GM23338 (cell line): Measurements from ENCODE around the gene RASL11B. TPM values are rescaled to one million over a fixed set of nuclear protein-coding genes. Genes with fewer than 3 reads are reported as not detected.

Source experiments
- ATAC-seq: fragments of 200-7000 bp; cut with Tn5 transposase; 3 replicates; pipeline ENCODE4 v1.9.1; 2020
- DNase-seq: peaks from one replicate; pipeline ENCODE4 v3.0.0-alpha.2; 2015; ENCODE audit warnings: low spot score
- H2AFZ ChIP-seq: fragments of 200-600 bp; sonication (generic); 2 replicates; pipeline ENCODE4 v1.8.0; 2016; ENCODE audit warnings: antibody characterized with exemption, mild to moderate bottlenecking, moderate library complexity
- H3F3A ChIP-seq: fragments of 200-600 bp; sonication (generic); replicated peaks from 2 replicates; pipeline ENCODE4 v1.8.0; 2017; ENCODE audit warnings: antibody characterized with exemption, mixed run types, low read depth
- H3K27ac ChIP-seq: fragments of 200-600 bp; sonication (generic); 2 replicates; pipeline ENCODE4 v1.6.1; 2016; ENCODE audit warnings: low read depth
- H3K27me3 ChIP-seq: fragments of 200-600 bp; sonication (generic); 2 replicates; pipeline ENCODE4 v1.8.0; 2016; ENCODE audit warnings: mild to moderate bottlenecking, mixed run types, moderate library complexity; ENCODE audit not compliant: insufficient read depth
- H3K36me3 ChIP-seq: fragments of 200-600 bp; sonication (generic); 2 replicates; pipeline ENCODE4 v1.8.0; 2016; ENCODE audit warnings: mild to moderate bottlenecking; ENCODE audit not compliant: insufficient read depth
- H3K4me1 ChIP-seq: fragments of 200-600 bp; sonication (generic); 2 replicates; pipeline ENCODE4 v1.8.0; 2016; ENCODE audit warnings: mild to moderate bottlenecking, moderate library complexity; ENCODE audit not compliant: insufficient read depth
- H3K4me2 ChIP-seq: fragments of 200-600 bp; sonication (generic); 2 replicates; pipeline ENCODE4 v1.7.1; 2017; ENCODE audit warnings: mixed run types
- H3K4me3 ChIP-seq: fragments of 200-600 bp; sonication (generic); 2 replicates; pipeline ENCODE4 v1.6.1; 2016; ENCODE audit warnings: mixed run types
- H3K79me2 ChIP-seq: fragments of 200-600 bp; sonication (generic); replicated peaks from 2 replicates; pipeline ENCODE4 v1.8.0; 2017; ENCODE audit warnings: mild to moderate bottlenecking; ENCODE audit not compliant: insufficient read depth
- H3K9me2 ChIP-seq: fragments of 200-600 bp; sonication (generic); 2 replicates; pipeline ENCODE4 v1.8.0; 2017; ENCODE audit not compliant: insufficient read depth
- H4K20me1 ChIP-seq: fragments of 200-600 bp; sonication (generic); replicated peaks from 2 replicates; pipeline ENCODE4 v1.8.0; 2017; ENCODE audit warnings: mild to moderate bottlenecking; ENCODE audit not compliant: insufficient read depth
- H3K27ac Mint-ChIP-seq: 2 replicates; pipeline ENCODE4 v1.8.0; 2020; ENCODE audit warnings: inconsistent platforms, mild to moderate bottlenecking, moderate library complexity, mixed read lengths
- H3K27me3 Mint-ChIP-seq: 3 replicates; pipeline ENCODE4 v1.8.0; 2022; ENCODE audit warnings: low read depth, mild to moderate bottlenecking, moderate library complexity, mixed read lengths, inconsistent platforms; ENCODE audit not compliant: insufficient read depth, poor library complexity
- H3K36me3 Mint-ChIP-seq: 3 replicates; pipeline ENCODE4 v1.8.0; 2021; ENCODE audit warnings: low read depth, mild to moderate bottlenecking, inconsistent platforms, moderate library complexity, mixed read lengths
- H3K4me1 Mint-ChIP-seq: 3 replicates; pipeline ENCODE4 v1.8.0; 2020; ENCODE audit warnings: mild to moderate bottlenecking, inconsistent platforms, mixed read lengths
- H3K4me3 Mint-ChIP-seq: 3 replicates; pipeline ENCODE4 v1.8.0; 2021; ENCODE audit warnings: moderate library complexity, mild to moderate bottlenecking, inconsistent platforms, mixed read lengths
- H3K9me3 Mint-ChIP-seq: 3 replicates; pipeline ENCODE4 v1.8.0; 2020; ENCODE audit warnings: moderate library complexity, mild to moderate bottlenecking, inconsistent platforms, mixed read lengths
- CREB1 ChIP-seq: fragments of 250-450 bp; sonication (Bioruptor Pico); IDR thresholded peaks from 2 replicates; pipeline ENCODE4 v1.5.0; 2020; ENCODE audit warnings: low read depth, mild to moderate bottlenecking, moderate library complexity
- ETS1 ChIP-seq: IDR thresholded peaks from 2 replicates; pipeline ENCODE4 v1.6.1; 2016; ENCODE audit warnings: antibody characterized with exemption
- EZH2phosphoT487 ChIP-seq: fragments of 200-600 bp; sonication (generic); IDR thresholded peaks from one replicate; pipeline ENCODE4 v1.8.1; 2018; ENCODE audit warnings: antibody characterized with exemption; ENCODE audit not compliant: unreplicated experiment
- JUNB ChIP-seq: IDR thresholded peaks from one replicate; pipeline ENCODE4 v1.6.1; 2016; ENCODE audit warnings: antibody characterized with exemption; ENCODE audit not compliant: unreplicated experiment
- NANOG ChIP-seq: IDR thresholded peaks from 2 replicates; pipeline ENCODE4 v1.6.1; 2016; ENCODE audit warnings: antibody characterized with exemption, borderline replicate concordance
- POLR2AphosphoS5 ChIP-seq: IDR thresholded peaks from 2 replicates; pipeline ENCODE4 v1.6.1; 2016; ENCODE audit warnings: antibody characterized with exemption, low read depth
- ZNF331 ChIP-seq: fragments of 250-450 bp; sonication (Bioruptor Pico); IDR thresholded peaks from 2 replicates; pipeline ENCODE4 v1.5.0; 2020; ENCODE audit warnings: low read depth, mild to moderate bottlenecking, moderate library complexity
- ZNF462 ChIP-seq: fragments of 250-450 bp; sonication (Bioruptor Pico); IDR thresholded peaks from 2 replicates; pipeline ENCODE4 v1.5.0; 2020; ENCODE audit warnings: mild to moderate bottlenecking, moderate library complexity
- polyA plus RNA-seq: library from polyadenylated mRNA; unstranded; fragments of >200 nt; fragmentation: Nextera tagmentation; extraction: Ambion mirVana; gene quantifications from 2 replicates; pipeline ENCODE4 v1.2.1, GENCODE V29; 2016
- total RNA-seq: library from RNA; depleted of rRNA; stranded (reverse); fragments of >200 nt; shearing (Covaris generic); gene quantifications from 2 replicates; pipeline ENCODE4 v1.2.3, GENCODE V29; 2014

Gene RASL11B
- total and polyA plus RNA-seq, 2 experiments from 2014 or later, result 69.7 to 100.0 TPM

GRCh38 chr4:52870225-52870624, 8.1 kb downstream of the RASL11B start (continued):
- no peak for TF ChIP-seq ZNF462 (CRISPR knock-in tag)
- TF ChIP-seq ZNF331 (CRISPR knock-in tag), result no peak
- TF ChIP-seq CREB1 (CRISPR knock-in tag), result no peak
- TF ChIP-seq ETS1, result no peak

- peak overlapping the region; percentile 4; the same call in 1 of the 2 replicates for H3K27ac Mint-ChIP-seq
- H3K4me3 ChIP-seq, result no peak overlapping the region
- ATAC-seq (peak; percentile 73), DNase-seq (no peak)
- peaks cover 3% of the 10 kb centered on the region; the same call in 2 of the 3 replicates for H3K9me3 Mint-ChIP-seq
- peaks cover 10% of the 10 kb centered on the region for H3K36me3 Mint-ChIP-seq
- H3F3A ChIP-seq, result 0 out of 2 replicates have a peak, but pooled peaks cover 2% of the 10 kb centered on the region
- H3K4me1 Mint-ChIP-seq, result peaks cover 63% of the 10 kb centered on the region
- H3K36me3 ChIP-seq, result no peaks in the 10 kb centered on the region
- H3K27me3 ChIP-seq, result no peaks in the 10 kb centered on the region
- H3K9me2 ChIP-seq, result no peaks in the 10 kb centered on the region; the same call in 1 of the 2 replicates
- H3K4me3 Mint-ChIP-seq, result peak overlapping the region; percentile 39; the same call in 2 of the 3 replicates
- H3K27ac ChIP-seq, result peak overlapping the region; percentile 9; the same call in 1 of the 2 replicates
- H2AFZ ChIP-seq, result no peak overlapping the region
- no peaks in the 10 kb centered on the region for H3K79me2 ChIP-seq
- peaks cover 6% of the 10 kb centered on the region for H3K27me3 Mint-ChIP-seq
- H3K4me1 ChIP-seq, result peaks cover 28% of the 10 kb centered on the region
- H4K20me1 ChIP-seq, result no peaks in the 10 kb centered on the region
- peak overlapping the region; percentile 55 for H3K4me2 ChIP-seq
- TF ChIP-seq JUNB, result no peak
- no peak for TF ChIP-seq ZNF462 (CRISPR knock-in tag)
- no peak for TF ChIP-seq NANOG
- TF ChIP-seq CREB1 (CRISPR knock-in tag), result no peak
- TF ChIP-seq ZNF331 (CRISPR knock-in tag), result no peak
- TF ChIP-seq EZH2phosphoT487, result no peak
- TF ChIP-seq POLR2AphosphoS5, result no peak
Measured at GRCh38 chr4:52873191-52873590, 11.1 kb downstream of the RASL11B start.
